ENCODE results near the gene TMEM147. TPM values are rescaled to one million over a fixed set of nuclear protein-coding genes. Genes with fewer than 3 reads are reported as not detected.

TMEM147 gene
- total RNA-seq, 1 donor from 2014 or later, result 104 TPM

DNA sequence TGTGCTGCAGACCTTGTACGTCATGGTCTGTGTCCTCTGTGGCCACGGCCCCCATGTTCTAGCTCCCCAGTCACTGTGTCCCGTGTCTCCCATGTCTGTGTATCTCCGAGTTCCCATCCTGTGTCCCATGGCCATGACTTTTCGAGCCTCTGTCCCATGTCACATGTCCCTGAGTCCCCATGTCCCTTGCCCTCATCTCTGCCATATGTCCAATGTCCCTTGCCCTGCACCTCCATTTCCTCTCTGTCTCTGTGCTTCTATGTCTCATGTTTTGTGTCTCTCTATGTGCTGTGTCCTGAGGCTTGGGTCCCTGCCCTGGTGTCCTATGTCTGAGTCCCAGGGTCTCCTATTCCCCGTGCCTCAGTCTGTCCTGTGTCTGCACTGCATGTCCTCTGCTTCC lies 16.0 kb downstream of the TMEM147 start:
- Mint-ChIP-seq H3K36me3 (no peaks in the 10 kb centered on the region), H3K4me1 (ENCODE audit: unreplicated experiment) (peaks cover 4% of the 10 kb centered on the region), H3K27ac (no peak overlapping the region), H3K27me3 (peaks cover 55% of the 10 kb centered on the region), H3K9me3 (no peaks in the 10 kb centered on the region), H3K4me3 (no peak overlapping the region)
- TF ChIP-seq CTCF (conservative IDR thresholded peaks at IDR 0.05), result no peak
- DNase-seq (ENCODE audit: extremely low spot score, unreplicated experiment), result no peak

DNA sequence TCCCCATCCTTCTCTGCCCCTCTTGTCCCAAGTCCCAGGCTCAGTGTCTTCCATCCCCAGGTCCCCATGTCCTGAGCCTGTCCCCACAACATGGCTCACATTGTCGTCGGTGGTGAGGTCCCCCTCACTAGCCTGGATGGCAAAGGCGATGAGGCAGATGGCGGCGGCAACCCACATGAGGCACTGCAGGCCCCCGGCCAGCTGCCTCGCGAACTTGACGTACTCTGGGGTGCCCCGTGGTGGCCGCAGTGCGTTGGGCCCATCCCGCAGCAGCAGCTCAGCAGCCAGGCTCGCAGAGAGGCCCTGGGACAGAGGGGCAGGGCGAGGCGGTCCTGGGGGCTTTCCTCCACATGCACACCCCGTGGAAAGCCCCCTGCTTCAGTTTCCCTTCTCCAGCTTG lies 16.9 kb downstream of the TMEM147 start:
- H3K4me1 Mint-ChIP-seq (ENCODE audit: unreplicated experiment), result peaks cover under 1% of the 10 kb centered on the region

DNA sequence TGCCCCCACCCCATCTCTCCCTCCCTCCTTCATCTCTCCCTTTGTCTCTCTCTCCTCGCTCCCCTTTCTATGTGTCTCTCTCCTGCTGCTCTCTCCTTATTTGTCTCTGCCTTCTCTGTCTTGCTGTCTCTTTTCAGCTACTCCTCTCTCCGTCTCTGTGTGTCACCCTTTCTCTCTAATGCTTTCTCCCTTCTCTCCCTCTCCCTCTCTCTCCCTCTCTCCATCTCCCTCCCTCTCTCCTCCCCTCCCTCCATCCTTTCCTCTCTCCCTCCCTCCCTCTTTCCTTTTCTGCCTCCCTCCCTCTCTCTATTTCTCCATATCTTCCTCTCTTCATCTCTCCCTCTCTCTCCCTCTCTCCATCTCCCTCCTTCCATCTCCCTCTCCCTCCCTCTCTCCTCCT lies 17.4 kb downstream of the TMEM147 start:
- no peak for DNase-seq (ENCODE audit: extremely low spot score, unreplicated experiment)
- H3K27me3 Mint-ChIP-seq, result peaks cover 50% of the 10 kb centered on the region
- no peaks in the 10 kb centered on the region for H3K9me3 Mint-ChIP-seq
- no peak overlapping the region for H3K4me3 Mint-ChIP-seq
- no peaks in the 10 kb centered on the region for H3K4me1 Mint-ChIP-seq (ENCODE audit: unreplicated experiment)
- H3K36me3 Mint-ChIP-seq, result no peaks in the 10 kb centered on the region
- no peak overlapping the region for H3K27ac Mint-ChIP-seq
- TF ChIP-seq CTCF (conservative IDR thresholded peaks at IDR 0.05), result no peak

More for the DNA sequence above, 16.9 kb downstream of the TMEM147 start:
- H3K4me3 Mint-ChIP-seq, result no peak overlapping the region
- DNase-seq (ENCODE audit: extremely low spot score, unreplicated experiment), result no peak
- H3K36me3 Mint-ChIP-seq, result no peaks in the 10 kb centered on the region
- H3K27ac Mint-ChIP-seq, result no peak overlapping the region
- H3K9me3 Mint-ChIP-seq, result no peaks in the 10 kb centered on the region
- peaks cover 52% of the 10 kb centered on the region for H3K27me3 Mint-ChIP-seq
- TF ChIP-seq CTCF (conservative IDR thresholded peaks at IDR 0.05), result no peak

DNA sequence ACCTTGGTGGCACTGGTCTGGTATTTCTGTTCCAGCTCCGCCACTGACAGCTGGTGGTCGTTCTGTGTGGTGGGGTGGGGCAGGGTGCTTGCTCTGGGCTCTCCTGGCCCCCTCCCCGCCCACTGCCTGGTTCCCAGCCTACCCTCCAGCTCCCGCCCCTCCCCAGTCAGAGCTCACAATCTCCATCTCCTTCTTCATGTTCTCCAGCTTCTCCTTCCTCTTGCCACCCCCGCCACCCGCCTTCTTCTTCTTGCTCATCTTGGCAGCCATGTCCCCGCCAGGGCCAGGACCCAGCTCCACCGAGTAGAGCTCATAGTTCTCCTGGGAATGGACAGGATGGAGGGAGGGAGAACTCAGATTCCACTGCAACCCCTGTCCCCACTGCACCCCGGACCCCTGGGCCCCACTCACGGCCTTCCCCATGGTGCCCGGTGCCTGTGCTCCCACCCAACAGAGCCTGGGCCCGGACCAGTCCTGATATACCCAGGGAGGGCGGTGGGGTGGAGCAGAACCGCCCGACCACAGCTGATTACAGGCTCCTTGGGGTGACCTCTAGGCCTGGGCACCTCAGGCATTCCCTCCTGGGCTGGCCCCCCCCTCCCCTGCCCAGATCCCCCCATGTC lies 17.9 kb downstream of the TMEM147 start, which contains the start of gene ATP4A:
TSS of gene ATP4A (minus strand) at position 452 of the 623 bp plus-strand sequence. CDS start at position 423, 29 bp downstream.
- no peaks in the 10 kb centered on the region for H3K9me3 Mint-ChIP-seq
- peaks cover 47% of the 10 kb centered on the region for H3K27me3 Mint-ChIP-seq
- no peak within 1 kb of the TSS for H3K4me3 Mint-ChIP-seq
- no peaks in the 10 kb centered on the region for H3K36me3 Mint-ChIP-seq
- H3K27ac Mint-ChIP-seq, result no peak within 1 kb of the TSS
- no peaks in the 10 kb centered on the region for H3K4me1 Mint-ChIP-seq (ENCODE audit: unreplicated experiment)
- no peak for DNase-seq (ENCODE audit: extremely low spot score, unreplicated experiment)
- TF ChIP-seq CTCF (conservative IDR thresholded peaks at IDR 0.05), result no peak

- Mint-ChIP-seq H3K27ac (no peak overlapping the region), H3K9me3 (no peaks in the 10 kb centered on the region), H3K4me3 (no peak overlapping the region), H3K27me3 (peaks cover 32% of the 10 kb centered on the region), H3K36me3 (no peaks in the 10 kb centered on the region), H3K4me1 (ENCODE audit: unreplicated experiment) (no peaks in the 10 kb centered on the region)
- no peak for DNase-seq (ENCODE audit: extremely low spot score, unreplicated experiment)
- no peak for TF ChIP-seq CTCF (conservative IDR thresholded peaks at IDR 0.05)
Measured at GRCh38 chr19:35565016-35565856, 19.8 kb downstream of the TMEM147 start.
